IPS-NIHi7 (cell line): Measurements from ENCODE around the gene SNED1.
A peak's percentile ranks its signal among the peaks of the same experiment; 100 is the strongest.

Experiments
- DNase-seq: peaks from one replicate; pipeline ENCODE4 v3.0.0; 2012; ENCODE audit warnings: mixed read lengths; ENCODE audit errors: extremely low spot score

SNED1 gene

DNA sequence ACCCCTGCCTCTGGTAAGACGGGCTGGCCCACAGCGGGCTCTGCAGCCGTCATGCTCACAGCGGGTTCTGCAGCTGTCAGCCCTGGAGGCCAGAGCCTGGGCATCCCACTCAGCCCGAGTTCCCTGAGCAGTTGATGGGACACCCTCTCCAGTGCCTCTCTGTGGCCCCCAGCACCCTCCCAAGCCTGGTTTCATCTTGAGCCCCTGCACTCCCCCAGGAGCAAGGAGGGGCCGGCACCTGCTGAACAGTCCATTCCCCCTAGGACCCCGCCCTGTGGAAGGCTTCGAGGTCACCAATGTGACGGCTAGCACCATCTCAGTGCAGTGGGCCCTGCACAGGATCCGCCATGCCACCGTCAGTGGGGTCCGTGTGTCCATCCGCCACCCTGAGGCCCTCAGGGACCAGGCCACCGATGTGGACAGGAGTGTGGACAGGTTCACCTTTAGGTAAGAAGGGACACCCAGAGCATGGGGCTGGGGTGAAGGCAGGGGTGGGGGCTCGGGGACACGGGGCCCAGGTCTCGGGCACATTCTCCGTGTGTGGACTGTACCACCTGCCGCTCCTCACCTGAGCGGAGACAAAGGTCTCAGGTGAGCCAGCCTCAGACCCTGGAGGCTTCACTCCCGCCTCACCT, 69.2 kb downstream of the SNED1 start:
- DNase-seq, result peak; percentile 3

DNA sequence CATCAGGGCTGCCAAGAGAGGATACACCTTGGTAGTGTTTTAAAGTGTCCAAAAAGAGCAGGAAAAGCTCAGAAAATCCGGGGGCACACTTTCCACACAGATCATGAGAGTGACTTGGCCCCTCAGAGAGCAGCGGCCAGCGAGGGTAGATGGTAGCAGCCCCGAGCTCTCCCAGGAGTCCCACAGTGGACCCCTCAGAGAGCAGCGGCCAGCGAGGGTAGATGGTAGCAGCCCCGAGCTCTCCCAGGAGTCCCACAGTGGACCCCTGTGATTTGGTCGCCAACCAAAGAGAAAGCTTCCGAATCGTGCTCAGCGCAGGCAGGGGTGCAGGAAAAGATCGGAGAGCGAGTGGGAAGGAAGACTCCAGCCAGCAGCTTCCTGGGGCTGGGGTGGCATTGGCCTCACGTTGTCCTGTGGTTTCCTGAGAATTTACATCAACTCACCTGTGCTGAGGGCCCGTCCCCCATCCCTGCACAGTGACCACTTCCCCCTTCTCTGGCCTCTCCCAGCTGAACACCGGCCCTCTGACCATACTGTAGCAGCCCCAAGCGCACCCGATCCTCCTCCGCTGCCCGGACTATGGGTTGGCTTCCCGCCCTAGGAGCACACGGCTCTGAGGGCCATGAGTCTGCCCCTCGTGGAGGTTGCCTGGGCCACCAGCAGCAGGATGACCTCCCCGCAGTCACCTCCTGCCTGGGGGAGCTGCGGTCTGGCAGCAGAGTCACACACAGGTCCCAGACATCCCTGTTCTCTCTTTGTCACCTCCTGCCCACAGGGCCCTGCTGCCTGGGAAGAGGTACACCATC, 69.9 kb downstream of the SNED1 start:
- DNase-seq, result peak; percentile 7

DNA sequence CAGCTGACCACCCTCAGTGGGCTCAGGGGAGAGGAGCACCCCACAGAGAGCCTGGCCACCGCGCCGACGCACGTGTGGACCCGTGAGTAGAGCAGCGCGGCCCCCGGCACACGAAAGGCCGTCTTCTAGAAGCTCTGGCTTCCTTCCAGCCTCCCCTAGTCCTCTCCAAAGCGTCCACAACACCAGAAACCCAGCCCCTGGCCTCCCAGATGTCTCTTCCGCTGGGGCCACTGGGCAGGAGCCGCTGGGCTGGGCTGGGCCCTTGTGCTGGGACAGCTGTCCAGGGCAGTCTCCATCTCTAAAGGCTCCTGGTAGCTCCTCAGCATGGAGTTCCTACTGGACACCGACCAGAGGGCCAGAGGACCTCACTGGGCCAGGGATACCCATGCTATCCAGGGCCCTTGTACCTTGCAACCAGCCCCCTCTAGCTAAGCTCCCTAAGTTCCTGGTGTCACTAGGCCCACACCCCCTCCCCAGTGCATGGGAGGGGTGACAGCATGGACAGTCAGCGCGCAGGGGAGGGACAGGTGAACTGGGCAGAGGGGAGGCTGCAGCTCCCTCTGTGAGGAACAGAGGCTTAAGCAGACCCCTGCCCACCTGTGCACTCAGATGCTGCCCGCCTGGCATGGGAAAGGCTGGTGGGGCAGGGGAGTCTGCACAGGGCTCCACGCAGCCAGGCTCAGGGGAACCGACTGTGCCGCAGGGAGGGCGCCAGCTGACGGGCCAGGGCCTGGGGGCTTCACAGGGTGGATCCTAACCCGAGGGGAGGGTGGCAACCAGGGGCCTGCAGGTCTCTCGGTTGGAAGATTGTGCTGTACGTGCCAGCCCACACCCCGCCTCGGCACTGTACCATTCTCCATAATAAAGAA, 70.8 kb downstream of the SNED1 start:
- DNase-seq, result no peak

DNA sequence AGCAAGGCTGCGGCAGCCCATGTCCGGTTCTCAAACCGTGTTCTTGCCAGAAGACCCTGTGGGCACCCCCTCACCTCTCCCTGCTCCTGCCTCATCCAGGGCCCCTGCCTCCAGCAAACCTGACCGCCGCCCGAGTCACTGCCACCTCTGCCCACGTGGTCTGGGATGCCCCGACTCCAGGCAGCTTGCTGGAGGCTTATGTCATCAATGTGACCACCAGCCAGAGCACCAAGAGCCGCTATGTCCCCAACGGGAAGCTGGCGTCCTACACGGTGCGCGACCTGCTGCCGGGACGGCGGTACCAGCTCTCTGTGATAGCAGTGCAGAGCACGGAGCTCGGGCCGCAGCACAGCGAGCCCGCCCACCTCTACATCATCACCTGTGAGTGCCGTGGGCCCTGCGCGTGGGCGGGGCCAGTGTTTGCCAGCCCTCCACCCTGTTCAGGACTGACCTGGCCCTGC, 71.4 kb downstream of the SNED1 start:
- DNase-seq, result peak; percentile 42

DNA sequence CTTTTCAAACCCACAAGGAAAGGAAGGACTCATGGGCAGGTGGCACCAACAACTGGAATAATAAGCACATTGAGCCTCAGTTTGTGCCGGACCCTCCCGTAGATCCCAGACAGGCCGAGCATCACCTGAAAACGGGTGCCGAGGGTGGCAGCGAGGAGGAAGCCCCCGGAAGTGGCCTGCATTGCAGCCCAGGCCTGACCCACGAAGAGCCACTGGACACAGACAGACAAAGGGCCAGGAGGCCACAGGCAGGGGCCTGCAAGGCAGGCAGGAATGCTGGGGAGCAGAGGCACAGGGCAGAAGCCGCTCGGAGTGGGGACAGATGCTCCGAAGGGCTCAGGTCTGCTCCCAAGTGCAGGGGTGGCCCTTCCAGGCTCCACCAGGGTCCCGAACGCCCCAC, 71.9 kb downstream of the SNED1 start:
- DNase-seq, result no peak

DNA sequence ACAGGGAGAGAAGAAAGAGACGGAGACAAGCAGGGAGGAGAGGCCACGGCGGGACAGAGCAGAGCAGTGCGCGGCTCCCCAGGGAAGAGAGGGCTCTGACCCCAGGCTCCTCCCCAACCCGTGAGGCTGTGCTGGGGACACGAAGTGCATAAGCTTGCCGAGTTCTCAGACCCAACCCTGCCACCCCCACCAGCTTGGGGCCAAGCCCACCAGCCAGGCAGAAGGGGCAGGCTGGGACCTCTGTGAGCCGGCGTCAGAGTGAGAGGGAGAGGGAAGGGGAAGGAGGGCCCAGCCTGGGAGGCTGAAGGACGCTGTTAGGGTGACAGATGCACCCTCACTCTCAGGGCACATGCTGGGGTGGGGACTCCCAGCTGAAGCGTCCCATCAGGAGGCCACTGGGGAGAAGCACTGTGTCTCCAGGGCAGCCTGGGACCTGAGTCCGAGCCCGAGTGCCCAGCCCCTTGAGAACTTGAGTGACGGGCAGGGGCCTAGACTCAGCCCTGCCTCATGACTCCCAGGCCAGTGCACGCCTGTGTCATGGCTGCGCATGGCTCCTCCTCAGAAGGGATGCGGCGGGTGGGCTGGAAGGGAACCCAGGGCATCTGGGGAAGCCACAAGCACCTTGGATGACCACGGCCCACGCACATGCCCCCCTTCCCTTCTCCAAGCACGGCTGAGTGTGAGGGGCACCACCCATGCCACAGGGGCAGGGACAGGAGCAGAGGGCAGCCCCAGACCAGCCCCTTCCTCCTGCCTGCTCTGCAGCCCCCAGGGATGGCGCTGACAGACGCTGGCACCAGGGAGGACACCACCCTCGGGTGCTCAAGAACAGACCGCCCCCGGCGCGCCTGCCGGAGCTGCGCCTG, 72.6 kb downstream of the SNED1 start:
- no peak for DNase-seq

DNA sequence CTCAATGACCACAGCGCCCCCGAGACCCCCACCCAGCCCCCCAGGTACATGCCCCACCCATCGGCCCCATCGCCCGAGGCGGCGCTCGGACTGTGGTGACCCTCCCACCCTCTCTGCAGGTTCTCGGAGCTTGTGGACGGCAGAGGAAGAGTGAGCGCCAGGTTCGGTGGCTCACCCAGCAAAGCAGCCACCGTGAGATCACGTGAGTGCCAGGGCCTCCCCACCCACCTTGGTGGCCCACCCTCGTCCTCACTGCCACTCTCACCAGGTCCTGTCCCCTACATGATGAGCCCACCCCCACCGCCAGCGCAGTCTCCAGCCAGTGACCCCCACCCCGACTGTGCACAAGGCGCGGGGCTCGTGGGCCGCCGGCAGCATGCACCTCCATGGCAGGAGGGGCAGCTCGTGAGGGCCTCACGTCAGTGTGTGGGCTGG, 73.3 kb downstream of the SNED1 start:
- no peak for DNase-seq

DNA sequence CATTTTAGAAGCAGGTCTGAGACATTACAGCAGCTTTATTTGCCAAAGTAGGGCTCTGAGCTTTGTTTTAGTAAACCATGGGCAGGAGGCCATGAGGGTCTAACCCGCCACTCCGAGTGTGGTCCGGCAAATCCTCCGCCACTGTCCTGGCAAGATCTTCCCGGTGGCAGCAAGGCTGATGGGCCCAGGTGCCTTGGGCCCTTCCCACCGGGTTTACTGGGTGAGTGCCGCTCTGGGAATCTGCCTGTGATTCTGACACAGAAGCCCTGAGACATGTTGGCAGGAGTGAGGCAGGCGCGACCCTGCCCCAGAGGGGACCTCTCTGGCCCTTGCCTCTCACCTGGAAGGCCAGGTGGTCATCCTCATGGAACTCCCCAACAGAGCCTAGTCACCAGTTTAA, 73.7 kb downstream of the SNED1 start:
- no peak for DNase-seq

DNA sequence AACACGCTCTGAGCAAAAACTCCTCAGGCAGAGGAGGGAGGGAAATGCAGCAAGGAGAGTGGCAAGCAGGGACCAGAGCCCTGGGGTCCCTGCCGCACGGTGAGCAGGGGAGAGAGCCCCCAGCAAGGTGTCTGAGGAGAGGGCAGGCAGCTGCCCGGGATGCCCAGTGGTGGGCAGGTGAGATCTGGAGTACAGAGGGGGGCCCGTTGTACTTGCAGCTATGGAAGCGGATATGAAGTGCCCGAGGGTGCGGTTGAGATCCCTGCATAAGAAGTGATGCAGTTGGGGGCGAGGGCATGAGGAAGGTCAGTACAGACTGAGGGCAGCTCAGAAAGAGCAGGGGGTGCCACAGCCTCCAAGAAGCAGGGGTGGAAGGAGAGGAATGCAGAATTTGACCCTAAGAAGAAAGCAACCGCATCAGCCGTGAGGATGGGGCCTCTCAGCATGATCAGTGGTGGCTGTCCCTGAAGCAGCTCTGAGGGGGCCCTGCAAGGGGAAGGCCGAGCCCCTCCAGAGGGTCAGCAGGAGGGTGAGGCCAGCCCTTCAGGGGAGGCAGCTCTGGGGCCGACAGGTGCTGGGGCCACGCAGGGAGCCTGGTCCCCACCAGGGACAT, 74.2 kb downstream of the SNED1 start:
- no peak for DNase-seq

DNA sequence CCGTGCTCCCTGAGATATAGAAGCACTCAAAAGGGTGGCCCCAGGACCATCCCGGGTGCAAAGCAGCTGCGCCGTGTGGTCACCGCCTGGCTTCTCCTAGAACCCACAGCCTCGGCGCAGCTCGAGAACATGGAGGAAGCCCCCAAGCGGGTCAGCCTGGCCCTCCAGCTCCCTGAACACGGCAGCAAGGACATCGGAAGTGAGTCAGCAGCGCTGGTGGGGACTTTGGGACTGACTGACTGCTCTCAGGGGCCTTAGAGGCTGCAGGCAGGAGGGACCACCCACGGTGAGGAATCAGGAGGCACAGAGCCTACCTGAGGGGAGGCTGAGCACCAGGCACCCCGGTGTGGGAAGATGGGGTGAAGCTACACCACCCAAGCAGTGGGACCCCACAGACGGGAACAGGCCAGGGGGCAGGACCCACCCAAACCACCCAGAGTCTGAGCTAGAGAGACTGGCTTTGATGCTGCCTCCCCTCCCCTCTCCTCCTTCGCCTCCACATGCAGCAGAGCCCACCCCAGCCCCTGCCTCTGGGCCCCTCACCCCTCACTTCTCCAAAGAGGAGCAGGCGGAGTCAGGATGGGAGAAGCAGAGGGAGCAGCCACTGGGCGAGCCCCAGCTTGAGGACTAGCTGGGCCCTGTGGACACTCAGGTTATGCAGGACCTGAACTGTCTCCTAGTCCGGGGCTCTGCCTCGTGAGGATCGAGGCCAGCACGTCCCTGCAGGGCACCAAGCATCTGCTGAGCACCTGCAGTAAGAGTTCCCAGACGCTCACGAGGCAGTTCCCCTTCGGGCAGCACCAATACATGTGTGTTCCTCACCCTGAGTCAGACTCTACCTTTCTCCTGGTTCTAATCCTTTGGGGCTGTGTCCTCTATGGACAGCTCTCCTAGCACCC, 75.0 kb downstream of the SNED1 start:
- DNase-seq, result no peak

DNA sequence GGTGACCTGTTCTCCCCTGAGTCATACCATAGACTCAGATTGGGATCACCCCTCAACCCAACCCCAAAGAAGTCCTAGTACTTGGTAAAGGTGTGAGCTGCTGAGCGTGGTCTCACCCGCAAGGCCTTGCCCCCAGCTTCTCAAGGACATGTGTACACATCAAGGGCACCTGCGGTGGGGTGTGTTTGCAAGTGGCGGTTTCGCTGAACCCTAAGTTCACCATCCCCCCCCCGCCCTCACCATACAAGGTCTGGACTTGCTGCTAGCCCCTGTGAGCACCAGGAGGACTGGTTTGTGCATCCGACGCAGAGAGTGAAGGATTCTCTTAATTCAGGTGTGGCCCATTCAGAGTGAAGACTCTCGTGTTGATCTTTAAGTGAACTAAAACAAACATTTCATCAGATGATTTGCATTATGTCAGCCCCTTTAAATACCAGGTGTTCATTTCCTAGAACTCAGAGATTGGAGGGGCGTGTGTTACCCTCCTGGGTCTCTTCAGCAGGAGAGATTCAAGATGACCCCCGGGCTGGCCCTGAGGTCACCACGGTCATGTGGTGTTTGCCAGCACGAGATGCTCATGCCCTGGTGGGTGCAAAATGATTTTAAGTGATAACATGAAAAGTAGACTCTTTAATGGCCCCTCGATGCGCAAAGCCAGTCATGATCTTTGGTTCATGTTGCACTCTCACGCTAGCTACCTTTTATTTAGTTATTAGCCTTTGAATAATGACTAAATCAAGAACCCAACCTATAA, 75.8 kb downstream of the SNED1 start:
- DNase-seq, result no peak

DNA sequence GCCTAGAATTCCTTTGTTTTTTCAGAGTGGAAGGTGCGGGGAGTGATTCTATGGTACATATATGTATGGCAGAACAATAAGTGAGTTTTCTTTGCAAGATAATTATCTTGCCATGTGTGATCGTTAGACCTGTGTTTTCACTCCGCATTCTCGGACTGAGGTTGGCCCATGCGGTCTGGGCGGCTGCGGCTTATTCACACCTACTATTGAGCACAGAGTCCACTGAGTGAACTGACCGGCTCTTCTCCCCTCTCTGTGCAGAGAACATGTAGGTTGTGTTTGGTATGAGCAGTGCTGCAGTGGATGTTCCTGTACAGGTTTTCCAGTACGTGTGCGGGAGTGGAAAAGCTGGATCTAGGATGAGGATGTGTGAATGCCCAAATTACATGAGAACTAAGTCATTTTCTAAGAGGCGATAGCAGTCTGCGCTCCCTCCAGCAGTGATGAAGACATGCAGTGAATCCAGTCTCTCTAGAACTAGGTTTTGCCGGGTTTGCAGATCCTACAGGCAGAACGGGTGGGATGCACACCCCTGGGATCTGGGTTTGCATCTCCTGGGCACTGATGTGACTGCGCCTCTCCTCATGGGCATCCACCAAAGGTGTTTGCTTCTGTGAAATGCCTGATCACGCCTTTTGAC, 76.6 kb downstream of the SNED1 start:
- DNase-seq, result no peak

DNA sequence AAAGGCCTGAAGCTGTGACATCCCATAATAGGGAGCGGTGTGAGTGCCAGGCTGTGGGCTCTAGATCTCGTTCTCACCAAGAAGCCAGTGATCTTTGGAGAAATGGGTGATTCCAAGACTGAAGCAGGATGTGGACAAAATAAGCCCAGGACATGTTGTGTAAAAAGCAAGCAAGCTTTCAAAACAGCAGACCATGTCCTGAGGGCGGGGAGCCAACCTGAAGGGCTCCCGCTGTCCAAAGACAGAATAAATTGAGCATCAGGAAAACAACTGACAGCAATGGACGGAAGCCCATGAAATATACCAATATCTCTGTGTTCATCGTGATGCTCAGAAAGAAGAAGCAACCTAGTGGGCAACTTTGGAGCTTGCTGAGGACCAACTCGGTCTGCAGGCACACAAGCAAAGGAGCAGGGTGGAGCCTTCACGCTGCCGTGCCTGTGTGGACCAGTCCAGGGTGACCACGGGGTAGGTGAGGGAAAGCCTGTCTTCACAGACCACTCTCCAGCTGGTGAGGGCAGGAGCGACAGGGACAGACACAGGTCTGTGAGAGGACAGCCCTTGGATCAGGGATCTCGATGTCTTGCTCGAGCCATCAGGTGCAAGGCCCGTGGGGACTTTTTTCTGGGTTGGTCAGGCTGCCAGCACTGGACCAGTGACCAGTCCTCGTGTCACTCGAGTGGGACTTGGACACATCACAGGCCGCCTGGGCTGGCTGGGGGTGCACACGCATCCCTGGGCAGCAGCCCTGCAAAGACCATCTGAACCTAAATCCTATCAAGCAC, 82.2 kb downstream of the SNED1 start:
- DNase-seq, result peak; percentile 7

DNA sequence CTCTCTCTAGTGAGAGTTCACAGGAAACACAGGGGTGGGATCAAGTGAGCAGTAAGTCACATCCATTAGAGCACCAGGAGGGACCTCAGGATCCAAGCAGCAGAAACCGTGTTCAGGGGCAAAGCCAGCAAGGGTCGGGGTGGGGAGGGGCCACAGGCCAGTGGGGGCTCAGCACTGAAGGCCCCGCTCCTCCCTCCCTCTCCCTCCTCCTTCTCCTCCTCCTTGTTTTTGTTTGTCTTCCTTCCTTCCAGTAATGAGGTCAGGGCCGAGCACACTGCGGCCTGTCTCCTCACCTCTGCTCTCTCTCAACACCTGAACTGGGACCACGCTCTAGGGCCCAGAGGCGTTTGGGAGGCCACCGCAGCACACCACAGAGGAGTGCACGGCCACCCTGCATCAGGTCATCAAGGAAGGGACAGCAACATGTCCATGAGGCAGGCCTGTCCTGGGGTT, 82.8 kb downstream of the SNED1 start:
- DNase-seq, result peak; percentile 8

DNA sequence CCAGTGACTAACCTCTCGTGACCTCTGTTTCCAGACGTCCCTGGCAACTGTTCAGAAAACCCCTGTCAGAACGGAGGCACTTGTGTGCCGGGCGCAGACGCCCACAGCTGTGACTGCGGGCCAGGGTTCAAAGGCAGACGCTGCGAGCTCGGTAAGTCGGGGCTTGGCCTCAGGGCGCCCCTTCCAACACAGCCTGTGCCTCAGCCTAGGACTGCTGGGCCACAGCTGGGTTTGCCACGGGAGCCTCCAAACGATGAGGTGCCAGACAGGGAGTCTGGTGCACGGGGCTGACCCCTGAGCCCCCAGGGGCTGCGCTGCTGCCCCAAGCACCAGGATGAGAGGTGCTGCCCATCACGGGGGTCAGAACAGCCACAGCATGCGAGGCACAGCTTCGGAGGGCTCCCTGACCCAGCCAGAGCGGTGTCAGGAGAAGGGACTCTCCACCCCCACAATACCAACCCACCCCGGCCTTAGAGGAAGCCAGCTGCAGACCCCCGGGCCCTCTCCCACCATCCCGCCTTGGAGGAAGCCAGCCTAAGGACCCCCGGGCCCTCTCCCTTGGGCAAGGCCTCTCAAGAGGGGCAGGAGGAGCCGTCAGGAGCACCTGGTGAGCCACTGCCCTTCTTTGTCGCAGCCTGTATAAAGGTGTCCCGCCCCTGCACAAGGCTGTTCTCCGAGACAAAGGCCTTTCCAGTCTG, 83.4 kb downstream of the SNED1 start:
- DNase-seq, result peak; percentile 10

DNA sequence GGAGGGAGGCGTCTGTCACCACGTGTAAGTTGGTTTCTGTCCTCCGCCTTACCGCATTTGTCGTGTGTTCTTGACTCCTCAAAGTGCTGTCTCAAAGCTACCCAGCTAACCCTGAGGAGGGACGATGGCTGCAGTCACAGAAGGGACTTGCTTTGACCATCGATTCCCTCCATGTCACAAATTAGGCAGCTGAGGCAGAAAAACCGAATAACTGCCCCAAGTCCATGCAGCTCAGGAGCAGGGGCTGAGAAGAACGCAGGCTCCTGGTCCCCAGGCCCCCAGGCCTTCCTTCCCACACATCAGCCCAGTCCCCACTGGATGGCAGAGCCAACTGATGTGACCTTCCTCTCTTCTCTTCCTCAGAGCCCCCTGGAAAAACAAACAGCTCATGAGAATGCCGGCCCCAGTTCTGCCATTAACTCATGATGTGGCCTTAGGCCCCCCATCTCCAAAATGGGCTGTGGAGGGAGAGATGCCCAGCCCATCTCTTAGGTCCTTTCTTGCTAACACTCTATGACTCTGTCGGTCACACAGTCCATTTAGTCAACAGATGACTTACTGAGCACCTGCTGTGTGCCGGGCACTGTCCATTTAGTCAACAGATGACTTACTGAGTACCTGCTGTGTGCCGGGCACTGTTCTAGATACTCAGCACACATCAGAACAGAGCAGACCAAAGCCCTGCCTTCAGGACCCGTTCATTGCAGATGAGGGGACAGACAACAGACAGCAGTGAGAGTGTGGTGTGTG, 84.1 kb downstream of the SNED1 start:
- peak; percentile 8 for DNase-seq

DNA sequence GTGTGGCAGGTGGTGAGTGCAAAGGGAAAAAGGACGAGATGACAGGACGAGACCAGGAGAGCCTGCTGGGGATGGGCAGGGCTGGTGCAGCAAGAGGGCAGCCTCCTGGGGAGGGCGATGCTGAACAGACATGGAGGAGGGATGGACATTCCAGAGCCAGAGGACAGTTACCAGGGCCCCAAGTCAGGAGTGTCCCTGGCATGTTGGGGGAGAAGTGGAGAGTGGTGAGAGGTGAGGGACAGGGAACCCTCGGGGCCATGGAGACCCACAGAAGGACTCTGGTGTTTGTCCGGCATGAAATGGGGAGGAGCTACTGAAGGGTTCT, 84.6 kb downstream of the SNED1 start:
- peak; percentile 12 for DNase-seq
